OCI-LY7 (cell line): ENCODE measurements around the gene MBD3L5.

ENCODE experiments used
- CTCF ChIP-seq: fragments of 200-600 bp; sonication (generic); conservative IDR thresholded peaks from 2 replicates; pipeline ENCODE4 v1.5.1; 2014; ENCODE audit warnings: mild to moderate bottlenecking, antibody characterized with exemption, low read length, moderate library complexity, mixed read lengths
- EZH2phosphoT487 ChIP-seq: fragments of 200-600 bp; sonication (generic); IDR thresholded peaks from 2 replicates; pipeline ENCODE4 v1.6.1; 2018; ENCODE audit warnings: low read depth, borderline replicate concordance, mild to moderate bottlenecking, mixed run types, antibody characterized with exemption, low read length, moderate library complexity, mixed read lengths

- TF ChIP-seq CTCF (no peak), EZH2phosphoT487 (no peak)
These were observed 42.2 kb downstream of the MBD3L5 start for GRCh38 chr19:7072541-7072940.
